ENCODE measurements around the gene DOCK1.

Gene DOCK1

DNA sequence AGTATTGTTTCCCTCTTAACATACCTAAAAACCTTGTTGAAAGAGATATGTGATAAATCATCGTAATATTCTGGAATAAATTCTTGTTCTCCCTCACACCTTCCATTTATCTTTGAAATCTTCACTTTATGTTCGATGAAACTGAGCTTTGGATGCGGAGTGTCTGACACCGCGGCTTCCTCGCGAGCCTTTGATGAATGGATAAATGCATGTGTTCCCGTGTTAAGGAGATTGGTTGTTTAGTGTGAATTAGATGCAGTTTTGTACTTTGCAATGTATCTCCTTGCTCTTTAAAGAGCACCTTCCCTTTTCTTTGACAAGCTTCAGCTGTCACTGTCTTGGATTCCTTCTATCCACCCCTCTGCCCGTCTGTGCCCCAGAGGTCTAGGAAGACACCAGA, 138.1 kb downstream of the DOCK1 start:
- peak; percentile 27 for DNase-seq

DNA sequence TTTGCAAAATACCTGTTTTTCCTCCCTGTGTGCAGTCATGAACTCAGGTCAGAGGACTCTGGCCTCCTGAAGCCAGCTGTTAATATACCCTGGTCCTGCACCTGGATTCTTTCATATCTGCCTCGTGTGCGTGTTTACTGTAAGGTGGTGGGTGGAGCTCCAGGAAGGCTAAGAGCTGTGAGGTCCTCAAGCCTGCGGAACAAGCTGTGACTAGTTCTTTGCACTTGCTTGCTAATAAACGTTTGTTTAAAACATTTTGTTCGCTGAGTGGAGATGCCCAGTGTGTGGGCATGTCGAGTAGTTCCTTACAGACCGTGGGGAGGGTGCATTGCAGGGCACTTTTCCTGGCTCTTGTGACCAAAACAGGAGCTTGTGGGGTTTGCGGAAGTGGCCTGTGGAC, 139.0 kb downstream of the DOCK1 start:
- DNase-seq: peak; percentile 35

DNA sequence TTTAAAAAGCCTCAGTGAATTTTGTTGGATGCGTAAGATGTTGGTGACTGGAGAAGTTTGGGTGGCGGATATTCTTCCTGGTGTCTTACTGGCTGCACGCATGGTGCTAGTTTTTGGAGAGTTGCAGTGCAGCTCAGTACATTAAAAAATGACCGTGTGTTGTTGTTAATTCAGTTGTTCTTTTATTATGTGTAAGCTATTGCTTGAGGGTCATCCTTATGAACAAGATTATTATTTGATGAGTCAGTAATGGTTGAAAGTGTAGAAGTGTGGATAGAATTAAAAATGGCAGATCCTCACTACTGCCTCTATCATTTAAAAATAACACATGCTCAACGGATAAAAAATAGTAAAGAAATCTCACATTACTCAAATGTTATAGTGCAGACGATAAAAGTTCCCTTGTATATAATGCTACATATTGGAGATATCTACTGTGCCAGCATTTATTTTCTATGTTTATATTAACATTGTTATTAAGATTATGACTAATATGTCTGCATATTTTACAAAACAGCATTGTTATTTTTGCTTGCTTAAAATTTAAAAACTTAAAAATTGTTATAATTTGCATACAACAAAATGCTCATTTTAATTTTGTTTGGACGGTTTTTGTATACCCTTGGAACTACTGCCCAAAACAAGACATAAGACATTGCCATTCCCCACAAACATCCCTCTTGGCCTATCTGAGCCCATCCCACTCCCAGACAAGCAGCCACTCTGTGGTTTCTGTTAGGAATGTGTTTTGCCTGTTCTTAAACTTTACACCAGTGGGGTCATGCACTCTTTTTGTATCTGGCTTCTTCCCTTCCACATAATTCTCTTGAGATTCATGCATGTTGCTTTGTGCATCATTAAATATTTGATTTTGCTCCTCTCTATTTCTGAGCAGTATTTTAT, 142.0 kb downstream of the DOCK1 start:
- DNase-seq: peak; percentile 37

DNA sequence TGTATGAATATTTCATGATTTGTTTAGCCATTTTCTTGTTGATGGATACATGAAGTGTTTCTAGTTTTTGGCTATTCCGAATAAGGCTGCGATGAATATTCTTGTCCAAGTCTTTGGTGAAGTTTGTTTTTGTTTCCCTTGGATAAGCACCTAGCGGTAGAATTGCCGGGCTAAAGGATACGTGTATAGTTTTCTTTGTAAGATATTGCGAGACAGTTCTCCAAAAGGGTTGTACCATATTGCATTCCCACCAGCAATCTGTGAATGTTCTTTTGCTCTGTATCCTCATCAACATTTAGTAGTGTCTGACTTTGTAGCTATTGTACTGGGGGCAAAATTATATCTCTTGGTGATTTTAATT, 142.6 kb downstream of the DOCK1 start:
- DNase-seq: peak; percentile 8

DNA sequence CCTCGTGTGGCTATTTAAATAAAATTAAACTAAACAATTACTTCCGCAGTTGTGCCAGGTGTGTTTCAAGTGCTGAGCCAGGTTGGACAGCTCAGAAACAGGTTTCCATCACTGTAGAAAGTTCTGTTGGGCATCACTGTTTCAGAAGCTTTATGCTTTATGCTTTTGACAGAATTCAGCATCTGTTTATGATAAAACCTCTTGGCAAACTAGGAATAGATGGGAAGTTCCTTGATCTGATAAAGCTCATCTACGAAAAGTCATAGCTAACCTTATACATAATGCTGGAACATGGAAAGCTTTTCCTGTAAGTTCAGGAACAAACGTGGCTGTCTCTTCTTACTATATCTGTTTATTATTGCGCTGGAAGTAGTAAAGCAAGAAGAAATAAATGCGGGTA, 143.4 kb downstream of the DOCK1 start:
- DNase-seq: peak; percentile 16

DNA sequence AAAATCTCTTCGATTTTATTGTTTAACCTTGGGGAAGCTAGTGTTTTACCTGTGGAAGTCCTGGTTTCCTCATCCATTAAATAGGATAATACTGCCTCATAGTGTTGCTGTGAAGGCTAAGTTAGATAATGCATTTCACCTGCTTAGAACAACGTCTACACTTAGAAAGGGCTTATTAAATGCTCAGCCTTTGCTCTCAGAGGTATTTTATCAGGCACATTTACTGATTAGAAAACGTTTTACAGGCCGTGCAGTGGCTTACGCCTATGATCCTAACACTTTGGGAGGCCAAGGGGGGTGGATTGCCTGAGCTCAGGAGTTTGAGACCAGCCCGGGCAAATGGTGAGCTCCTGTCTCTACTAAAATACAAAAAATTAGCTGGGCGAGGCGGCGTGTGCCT, 146.8 kb downstream of the DOCK1 start:
- no peak for DNase-seq

DNA sequence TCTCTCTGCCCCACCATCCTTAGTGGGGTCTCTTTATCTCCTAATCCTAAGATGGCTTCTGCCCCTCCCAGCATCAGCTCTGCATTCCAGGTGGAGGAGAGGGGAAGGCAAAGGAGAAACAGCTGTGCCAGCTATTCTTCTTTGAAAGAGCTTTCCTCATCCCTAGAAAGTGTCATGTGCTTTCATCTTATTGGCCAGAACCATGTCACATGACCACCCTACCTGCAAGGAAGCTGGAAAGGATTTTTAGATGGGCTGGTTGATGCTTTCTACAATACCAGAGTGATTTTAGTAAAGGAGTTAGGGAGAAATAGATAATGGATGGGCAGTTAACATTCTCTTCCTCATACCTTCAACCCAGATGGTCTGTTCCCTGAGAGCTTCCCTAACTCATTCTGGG, 150.0 kb downstream of the DOCK1 start:
- DNase-seq: no peak

DNA sequence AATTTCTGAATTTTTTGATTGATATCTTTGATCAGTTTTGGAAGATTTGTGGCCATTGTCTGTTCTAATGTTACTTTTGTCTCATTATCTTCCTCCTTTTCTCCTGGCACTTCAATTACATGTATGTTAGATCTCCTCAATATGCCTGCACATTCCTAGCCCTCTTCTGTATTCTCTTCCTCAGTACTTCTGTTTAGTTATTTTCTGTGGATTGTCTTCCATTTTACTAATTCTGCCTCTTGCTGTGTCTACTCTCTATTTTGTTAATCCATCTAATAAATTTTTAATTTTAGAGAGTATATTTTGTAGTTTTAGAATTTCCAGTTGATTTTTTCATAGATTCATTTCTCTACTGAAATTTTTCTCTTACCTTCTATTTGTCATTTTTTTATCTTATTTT, 154.1 kb downstream of the DOCK1 start:
- DNase-seq: no peak

DNA sequence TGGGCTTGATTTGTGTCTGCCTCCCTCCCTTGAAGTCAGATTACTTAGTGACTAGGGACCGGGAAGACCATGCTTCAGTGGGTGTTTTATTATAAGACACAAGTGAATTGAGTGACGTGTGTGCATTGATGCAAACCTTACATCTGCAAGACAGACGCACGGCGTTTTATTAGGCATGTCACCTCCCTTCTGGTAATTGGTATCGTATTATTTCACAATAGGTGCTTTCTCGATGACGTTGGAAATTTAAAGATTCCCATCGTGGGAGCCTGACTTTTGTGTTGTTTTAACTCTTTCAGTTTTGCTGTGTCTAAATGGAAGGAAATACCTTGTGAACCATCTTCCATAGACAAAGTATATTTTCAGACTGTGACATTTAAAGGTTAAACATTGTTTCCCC, 158.5 kb downstream of the DOCK1 start:
- DNase-seq: no peak

DNA sequence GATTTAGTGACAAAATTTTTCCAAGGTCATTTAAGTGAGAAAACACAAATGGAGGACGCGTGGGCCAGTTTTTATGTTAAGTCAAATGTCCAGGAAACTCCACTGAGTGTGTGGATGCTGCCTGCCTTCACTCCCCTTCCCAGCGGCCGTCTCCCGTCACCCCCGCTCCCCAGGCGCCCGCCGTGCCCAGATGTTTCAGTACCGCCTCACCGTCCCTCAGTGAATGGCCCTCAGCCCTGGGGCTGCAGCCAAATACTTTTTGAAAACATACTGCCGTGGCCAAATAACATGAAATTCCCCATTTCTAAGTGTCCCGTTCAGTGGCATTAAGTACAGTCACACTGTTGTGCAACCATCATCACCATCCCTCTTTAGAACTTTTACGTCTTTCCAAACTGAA, 159.2 kb downstream of the DOCK1 start:
- no peak for DNase-seq

DNA sequence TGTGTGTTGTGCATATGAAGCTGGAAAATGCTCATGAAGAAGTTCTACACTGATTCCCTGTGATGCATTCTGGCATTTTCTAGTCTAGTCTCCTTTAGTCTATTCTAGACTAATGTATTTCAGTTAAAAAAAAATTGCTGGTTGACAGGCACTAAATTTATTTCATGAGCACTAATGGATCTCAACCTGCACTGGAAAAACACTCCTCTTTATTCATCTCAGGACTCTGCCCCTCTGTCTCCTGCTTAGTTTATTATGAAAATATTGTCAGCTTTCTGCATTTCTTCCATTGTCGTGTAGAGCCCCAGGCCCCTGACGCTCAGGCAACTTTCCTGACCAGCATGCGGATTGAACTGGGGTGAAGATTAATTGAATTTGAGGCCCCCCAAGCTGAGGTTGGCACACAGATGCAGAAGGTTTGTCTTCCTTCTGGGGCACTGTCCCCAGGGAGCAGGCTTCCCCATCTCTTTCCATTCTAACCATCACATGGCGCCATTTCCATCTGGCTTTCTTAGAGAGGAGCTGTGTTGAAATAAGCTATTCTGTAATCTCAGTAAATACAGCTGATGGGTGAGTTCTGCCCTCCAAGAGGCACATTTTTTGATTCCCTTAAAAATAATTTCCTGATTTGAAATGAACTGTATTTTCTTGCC, 162.4 kb downstream of the DOCK1 start:
- no peak for DNase-seq

DNA sequence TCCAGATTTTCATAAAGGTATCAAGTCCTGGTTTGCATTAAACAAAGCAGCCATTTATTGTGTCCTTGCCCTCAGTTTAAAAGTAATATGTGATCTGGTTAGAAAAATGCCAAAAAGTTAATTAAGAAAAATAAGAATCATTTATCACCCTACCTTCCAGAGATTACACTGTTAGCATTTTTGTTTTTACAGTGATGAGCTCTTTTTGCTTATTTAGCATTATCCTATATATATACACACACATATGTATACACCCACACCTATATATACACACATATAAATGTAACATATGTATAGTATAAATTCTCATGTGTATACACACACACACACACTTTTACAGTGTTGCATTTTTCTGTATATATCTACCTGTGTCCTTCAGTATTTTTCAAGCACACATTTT, 163.3 kb downstream of the DOCK1 start:
- no peak for DNase-seq

DNA sequence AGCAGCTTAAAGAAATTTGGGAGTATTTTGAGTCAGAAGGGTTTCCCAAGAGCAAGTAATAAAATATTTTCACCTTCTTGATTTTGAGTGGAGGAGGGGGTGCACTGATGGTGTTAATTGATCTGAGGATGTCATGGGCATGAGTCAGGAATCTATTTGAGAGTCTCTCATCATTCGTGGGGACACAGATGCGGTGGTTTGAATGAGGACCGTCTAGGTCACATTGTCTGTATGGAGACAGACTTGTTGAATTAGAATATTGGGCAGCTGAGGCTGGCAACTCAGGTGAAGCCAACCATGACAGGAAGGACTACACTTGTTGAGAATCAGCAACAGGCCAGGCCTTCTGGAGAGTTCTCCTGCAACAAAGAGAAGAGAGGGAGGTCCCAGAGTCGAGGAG, 164.2 kb downstream of the DOCK1 start:
- DNase-seq: no peak

DNA sequence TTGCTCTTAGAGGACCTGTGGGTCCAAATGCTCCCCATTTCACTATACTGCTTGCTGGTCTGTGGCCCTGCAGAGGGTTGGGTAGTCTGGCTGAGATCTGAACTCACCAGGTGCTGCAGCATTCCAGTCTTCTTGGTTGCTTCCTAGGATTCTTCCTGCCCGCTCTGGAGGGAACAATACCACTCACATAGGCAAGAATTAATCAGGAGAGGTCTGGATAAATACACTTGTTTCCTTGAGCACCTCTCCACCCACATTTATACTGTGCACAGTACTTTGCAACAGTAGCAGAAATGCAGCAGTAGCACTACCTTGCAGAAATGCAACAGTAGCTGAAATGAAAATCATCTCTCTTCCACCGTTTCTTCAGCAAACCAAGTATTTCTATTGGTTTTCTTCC, 165.9 kb downstream of the DOCK1 start:
- DNase-seq: no peak

DNA sequence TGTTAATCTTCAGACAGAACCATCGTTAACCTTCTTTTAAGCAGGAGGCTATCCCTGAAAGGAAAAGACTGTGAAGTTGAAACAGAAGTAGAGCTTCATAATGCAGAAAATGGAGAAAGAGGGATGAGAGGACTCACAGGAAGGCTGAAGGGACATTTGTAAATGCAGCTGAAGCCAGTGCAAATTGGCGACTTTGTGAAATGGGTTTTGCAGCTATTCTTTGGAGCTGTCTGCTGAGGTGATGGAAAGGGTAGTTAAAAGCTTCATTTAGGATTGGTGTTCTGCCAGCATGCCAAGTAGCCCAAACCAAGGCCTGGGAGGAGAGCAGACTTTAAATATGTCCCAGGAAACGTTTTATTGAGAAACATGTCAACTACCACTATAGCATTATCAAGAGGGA, 168.4 kb downstream of the DOCK1 start:
- no peak for DNase-seq

DNA sequence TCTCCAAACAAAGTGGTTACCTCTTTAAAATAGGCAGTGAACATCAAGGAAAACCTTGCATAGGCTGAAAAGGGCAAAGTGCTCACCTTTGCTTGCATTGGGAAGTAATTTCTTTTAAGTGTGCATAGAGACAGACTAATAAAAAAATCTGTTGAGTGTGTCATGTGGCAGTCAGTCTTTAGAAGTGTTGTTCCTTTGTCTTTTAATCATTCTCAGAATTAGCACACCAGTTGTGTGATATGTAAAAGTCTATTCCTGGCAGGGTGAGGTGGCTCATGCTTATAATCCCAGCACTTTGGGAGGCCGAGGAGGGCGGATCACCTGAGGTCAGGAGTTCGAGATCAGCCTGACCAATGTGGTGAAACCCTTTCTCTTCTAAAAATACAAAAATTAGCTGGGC, 174.2 kb downstream of the DOCK1 start:
- DNase-seq: no peak

DNA sequence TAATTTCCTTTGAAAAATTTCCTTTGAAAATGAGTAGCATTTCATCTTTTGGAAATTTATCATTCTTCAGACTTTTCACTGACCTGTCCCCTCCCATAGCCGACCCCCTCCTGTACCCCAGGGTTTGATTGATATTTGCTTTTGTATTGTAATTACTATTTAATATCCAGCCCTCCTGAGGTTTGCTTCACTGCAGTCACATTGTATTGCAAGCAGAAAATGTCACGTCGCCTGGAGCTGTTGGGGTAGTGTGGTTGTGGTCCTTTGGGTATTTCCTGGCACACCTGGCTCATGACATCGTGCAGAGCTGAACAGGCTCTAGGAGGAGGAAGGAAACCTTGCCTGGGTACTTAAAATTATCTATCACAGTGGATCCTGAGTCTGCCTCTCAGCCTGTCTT, 175.1 kb downstream of the DOCK1 start:
- no peak for DNase-seq

DNA sequence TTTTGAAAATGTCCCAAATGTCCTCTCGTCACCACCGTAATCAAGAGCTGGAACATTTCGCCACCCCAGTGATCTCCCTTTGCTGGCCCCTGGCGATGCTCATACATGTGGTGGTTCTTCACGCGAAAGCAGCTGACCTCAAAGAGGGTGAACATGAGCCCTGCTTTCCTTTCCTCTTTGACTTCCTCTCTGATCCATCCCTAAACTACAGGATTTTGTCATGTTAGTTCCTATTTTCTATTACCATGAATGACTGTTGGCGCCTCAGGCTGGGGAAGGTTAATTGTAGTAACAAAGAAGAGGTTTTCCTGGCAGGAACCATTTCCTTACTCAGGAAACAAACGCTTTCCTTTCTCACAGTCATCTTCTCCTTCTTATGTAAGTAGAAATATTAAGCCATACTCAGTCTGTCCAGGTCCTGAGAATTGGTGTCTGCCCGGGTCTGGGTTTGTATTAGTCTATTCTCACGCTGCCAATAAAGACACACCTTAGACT, 176.7 kb downstream of the DOCK1 start:
- no peak for DNase-seq

DNA sequence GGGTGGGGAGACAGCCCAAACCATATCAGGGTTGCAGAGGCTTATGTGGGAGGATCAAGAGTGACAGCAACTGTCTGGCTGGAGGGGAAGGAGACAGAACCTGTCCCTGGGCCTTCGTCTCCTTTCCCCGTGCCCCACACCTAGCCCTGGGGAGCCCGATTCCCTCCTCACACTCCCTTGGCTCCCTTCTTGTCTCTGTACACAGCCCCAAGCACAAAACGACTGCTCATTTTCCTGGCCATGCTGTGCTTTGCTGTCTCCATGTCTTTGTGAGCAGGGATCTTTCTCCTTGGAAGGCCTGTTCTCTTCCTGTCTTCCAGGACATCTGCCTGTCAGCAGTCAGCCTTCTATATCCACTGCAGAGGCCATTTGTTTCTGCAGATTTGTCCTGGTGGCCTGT, 177.4 kb downstream of the DOCK1 start:
- no peak for DNase-seq

DNA sequence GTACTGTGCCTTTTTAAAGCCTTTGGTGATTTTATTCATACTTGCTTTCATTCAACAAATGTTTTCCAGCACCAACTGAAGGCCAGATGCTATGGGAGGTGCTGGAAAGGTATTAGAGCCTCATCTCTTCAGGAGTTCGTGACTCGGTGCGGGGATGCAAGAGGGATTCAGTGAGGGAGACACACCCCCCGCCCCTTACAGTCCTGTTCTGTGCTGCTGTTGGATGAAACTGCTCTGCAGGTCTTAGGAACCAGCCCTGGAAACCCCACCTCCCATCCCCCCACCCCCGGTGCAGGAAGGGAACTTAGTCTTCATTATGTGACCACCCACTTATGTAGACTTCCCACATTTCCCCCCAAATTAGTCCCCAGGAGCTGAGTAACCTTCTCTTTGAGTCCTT, 180.7 kb downstream of the DOCK1 start:
- no peak for DNase-seq

DNA sequence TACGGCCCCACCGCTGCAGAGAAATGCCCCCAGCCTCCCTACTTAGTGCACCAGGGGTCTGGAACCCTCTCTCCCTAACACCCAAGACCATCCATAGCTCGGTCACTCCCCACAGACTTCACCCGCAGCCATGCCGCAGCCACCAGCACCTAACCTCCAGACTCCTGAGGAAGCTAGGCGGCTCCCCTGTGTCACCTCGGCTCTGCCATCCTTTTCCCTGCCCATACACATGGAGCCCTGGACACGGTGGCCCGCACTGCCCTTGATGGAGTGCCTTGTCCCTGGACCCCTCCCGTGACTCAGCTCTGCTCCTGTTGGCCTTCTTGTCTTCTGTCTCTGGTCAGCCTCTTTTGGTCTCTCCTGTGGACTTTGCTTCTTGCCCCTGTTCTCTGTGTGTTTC, 183.7 kb downstream of the DOCK1 start:
- DNase-seq: no peak

DNA sequence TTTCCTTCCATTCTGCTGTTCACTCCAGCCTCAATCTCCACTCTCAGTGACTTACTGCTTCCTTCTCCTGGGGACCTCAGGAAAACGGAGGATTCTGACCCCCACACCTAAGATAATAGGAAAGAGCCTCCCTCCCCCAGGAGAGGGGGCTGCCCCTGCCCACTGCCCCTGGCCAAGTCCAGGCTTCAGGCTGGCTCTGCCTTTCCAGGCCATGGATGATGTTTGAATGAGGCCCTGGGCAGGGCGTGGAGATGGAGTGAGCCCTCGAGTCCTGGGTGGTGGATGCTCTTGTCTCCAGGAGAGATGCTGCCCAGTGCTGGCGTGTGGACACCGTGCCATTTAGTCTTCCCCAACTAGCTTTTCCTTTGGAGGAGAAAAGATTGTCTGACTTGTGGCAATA, 184.2 kb downstream of the DOCK1 start:
- DNase-seq: no peak

DNA sequence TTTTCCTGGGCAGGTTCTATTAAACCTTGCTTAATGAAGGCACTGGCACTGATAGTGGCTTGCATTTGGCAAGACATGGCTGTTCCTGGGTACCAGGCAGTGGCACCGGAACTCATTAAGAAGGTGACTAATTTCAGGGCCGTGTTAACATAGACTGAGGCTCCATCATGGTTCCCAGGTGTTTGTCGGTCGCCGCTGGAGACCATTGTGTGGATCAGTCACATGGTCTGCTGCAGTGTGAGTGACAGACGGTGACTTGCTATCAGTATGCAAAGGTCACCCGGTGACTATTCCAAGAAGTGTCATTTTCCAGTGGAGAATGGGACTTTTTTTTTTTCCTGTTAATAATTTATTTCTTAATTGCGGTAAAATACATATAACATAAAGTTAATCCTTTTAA, 184.9 kb downstream of the DOCK1 start:
- no peak for DNase-seq

DNA sequence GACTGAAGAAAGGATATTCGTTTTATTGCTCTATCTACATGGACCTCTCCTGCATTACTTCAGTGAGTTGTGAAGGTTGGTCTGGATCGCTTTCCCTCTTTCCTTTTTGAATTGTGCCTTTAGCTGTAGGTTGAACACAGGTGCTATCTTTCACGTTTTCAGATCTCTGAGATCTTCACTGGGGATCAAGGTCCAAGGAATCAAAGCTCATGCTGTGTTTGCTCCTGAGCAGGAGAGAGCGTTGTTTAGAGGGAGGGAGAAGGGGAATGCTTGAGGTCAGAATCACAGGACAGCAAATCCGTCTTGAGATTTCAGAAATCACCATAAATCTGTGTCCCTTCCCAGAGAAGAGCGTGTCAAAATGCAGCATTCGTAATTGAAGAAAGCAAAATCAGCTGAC, 186.1 kb downstream of the DOCK1 start:
- no peak for DNase-seq

DNA sequence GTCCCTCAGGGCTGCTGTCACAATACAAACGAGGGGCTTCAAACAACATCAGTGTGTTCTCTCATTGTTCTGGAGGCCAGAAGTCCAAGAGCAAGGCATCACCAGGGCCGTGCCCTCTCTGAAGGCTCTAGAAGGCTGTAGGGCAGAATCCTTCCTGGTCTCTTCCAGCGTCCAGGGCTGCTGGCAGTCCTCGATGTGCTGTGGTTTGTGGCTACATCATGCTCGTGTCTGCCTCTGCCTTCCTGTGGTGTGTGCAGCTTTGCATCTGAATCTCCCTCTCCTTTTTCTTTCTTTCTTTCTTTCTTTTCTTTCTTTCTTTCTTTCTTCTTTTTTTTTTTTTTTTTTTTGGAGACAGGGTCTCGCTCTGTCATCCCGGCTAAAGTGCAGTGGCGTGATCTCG, 187.7 kb downstream of the DOCK1 start:
- no peak for DNase-seq
